ENCODE measurements around the gene ING3. TPM values are rescaled to one million over a fixed set of nuclear protein-coding genes. Genes with fewer than 3 reads are reported as not detected.

The ING3 gene
- total RNA-seq, 1 experiment from 2014 or later: 12.6 TPM

- no peaks in the 10 kb centered on the region for H3K27me3 Mint-ChIP-seq (ENCODE audit: low read depth)
- peaks cover 12% of the 10 kb centered on the region for H3K36me3 Mint-ChIP-seq
- H3K27ac Mint-ChIP-seq: peak overlapping the region; percentile 96
- TF ChIP-seq, protein P1, sequence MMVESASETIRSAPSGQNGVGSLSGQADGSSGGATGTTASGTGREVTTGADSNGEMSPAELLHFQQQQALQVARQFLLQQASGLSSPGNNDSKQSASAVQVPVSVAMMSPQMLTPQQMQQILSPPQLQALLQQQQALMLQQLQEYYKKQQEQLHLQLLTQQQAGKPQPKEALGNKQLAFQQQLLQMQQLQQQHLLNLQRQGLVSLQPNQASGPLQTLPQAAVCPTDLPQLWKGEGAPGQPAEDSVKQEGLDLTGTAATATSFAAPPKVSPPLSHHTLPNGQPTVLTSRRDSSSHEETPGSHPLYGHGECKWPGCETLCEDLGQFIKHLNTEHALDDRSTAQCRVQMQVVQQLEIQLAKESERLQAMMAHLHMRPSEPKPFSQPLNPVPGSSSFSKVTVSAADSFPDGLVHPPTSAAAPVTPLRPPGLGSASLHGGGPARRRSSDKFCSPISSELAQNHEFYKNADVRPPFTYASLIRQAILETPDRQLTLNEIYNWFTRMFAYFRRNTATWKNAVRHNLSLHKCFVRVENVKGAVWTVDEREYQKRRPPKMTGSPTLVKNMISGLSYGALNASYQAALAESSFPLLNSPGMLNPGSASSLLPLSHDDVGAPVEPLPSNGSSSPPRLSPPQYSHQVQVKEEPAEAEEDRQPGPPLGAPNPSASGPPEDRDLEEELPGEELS (CRISPR knock-in tag; IDR thresholded peaks at IDR 0.05): peak; percentile 58; the same call in 1 of the 2 replicates
- TF ChIP-seq ZNF232 (CRISPR knock-in tag; IDR thresholded peaks at IDR 0.05) (no peak), ZNF121 (CRISPR knock-in tag; IDR thresholded peaks at IDR 0.05) (no peak), SP1 (CRISPR knock-in tag; conservative IDR thresholded peaks at IDR 0.05) (0 out of 2 replicates have a peak, but pooled peaks have one; percentile 17)
- CTCF ChIA-PET: interaction anchor here (0.6 to 1.5 kb wide), 6 partner anchors 39 to 158 kb away, joined by 3 to 5 read pairs (median 4); partner anchors contain the start of gene CPED1
- no peaks in the 10 kb centered on the region for H3K9me3 Mint-ChIP-seq
- POLR2A ChIA-PET: interaction anchor here (0.6 to 0.7 kb wide), 16 partner anchors 7 to 1811 kb away, joined by 3 to 6 read pairs (median 4); no protein-coding TSS in a partner anchor
- H3K4me3 Mint-ChIP-seq: peak overlapping the region; percentile 73
- DNase-seq (ENCODE audit: low spot score): no peak
- H3K4me1 Mint-ChIP-seq: peaks cover 14% of the 10 kb centered on the region
- no peak for ATAC-seq
These were observed 509 bp upstream of the ING3 start for GRCh38 chr7:120949998-120950538.

DNA sequence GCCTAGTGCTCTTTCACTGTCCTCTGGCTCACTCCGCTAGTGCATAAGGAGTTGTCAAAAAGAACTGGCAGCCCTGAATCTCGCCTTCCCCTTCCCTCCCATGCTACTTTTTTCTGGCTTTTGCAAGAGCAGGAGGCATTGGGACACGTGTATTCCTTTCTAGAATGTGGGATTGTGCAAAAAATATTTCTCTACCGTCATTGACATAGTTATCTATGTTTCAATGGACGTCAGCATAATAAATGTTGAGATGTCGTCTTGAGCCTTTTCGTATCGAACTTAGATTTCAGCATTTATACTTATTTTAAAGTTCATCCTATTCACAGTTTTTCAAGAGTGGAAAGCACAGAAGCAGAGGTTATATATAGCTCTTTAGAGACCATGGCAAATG is 727 bp downstream of the ING3 start:
- Mint-ChIP-seq H3K27ac (peak overlapping the region; percentile 96), H3K4me3 (peak overlapping the region; percentile 73), H3K27me3 (ENCODE audit: low read depth) (no peaks in the 10 kb centered on the region), H3K36me3 (peaks cover 24% of the 10 kb centered on the region), H3K4me1 (peaks cover 14% of the 10 kb centered on the region), H3K9me3 (no peaks in the 10 kb centered on the region)
- ATAC-seq (no peak), DNase-seq (ENCODE audit: low spot score) (no peak)
- ChIA-PET POLR2A (interaction anchor here (0.9 to 1.0 kb wide), 3 partner anchors 9 to 159 kb away, joined by 3 read pairs; no protein-coding TSS in a partner anchor), CTCF (interaction anchor here (1.1 to 1.5 kb wide), 2 partner anchors 151 to 159 kb away, joined by 3 to 5 read pairs; no protein-coding TSS in a partner anchor)
- no peak for TF ChIP-seq GABPB1 (CRISPR knock-in tag; IDR thresholded peaks at IDR 0.05)
- TF ChIP-seq ZNF232 (CRISPR knock-in tag; IDR thresholded peaks at IDR 0.05): no peak
- TF ChIP-seq, protein P2, sequence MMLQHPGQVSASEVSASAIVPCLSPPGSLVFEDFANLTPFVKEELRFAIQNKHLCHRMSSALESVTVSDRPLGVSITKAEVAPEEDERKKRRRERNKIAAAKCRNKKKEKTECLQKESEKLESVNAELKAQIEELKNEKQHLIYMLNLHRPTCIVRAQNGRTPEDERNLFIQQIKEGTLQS (CRISPR knock-in tag; conservative IDR thresholded peaks at IDR 0.05): no peak
- TF ChIP-seq NFYB (CRISPR knock-in tag; conservative IDR thresholded peaks at IDR 0.05; ENCODE audit: low read depth): no peak
- no peak for TF ChIP-seq E2F4 (CRISPR knock-in tag; IDR thresholded peaks at IDR 0.05; ENCODE audit: borderline replicate concordance, low read depth)
- TF ChIP-seq CREM (CRISPR knock-in tag; IDR thresholded peaks at IDR 0.05): no peak
- TF ChIP-seq TEAD1 (CRISPR knock-in tag; IDR thresholded peaks at IDR 0.05): no peak
- no peak for TF ChIP-seq OVOL2 (CRISPR knock-in tag; IDR thresholded peaks at IDR 0.05; ENCODE audit: borderline replicate concordance)
- TF ChIP-seq MAX (CRISPR knock-in tag; IDR thresholded peaks at IDR 0.05): no peak
- TF ChIP-seq, protein P3, sequence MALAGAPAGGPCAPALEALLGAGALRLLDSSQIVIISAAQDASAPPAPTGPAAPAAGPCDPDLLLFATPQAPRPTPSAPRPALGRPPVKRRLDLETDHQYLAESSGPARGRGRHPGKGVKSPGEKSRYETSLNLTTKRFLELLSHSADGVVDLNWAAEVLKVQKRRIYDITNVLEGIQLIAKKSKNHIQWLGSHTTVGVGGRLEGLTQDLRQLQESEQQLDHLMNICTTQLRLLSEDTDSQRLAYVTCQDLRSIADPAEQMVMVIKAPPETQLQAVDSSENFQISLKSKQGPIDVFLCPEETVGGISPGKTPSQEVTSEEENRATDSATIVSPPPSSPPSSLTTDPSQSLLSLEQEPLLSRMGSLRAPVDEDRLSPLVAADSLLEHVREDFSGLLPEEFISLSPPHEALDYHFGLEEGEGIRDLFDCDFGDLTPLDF (CRISPR knock-in tag; IDR thresholded peaks at IDR 0.05): no peak
- TF ChIP-seq, protein P4, sequence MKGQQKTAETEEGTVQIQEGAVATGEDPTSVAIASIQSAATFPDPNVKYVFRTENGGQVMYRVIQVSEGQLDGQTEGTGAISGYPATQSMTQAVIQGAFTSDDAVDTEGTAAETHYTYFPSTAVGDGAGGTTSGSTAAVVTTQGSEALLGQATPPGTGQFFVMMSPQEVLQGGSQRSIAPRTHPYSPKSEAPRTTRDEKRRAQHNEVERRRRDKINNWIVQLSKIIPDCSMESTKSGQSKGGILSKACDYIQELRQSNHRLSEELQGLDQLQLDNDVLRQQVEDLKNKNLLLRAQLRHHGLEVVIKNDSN (CRISPR knock-in tag; IDR thresholded peaks at IDR 0.05): no peak
- no peak for TF ChIP-seq USF2 (CRISPR knock-in tag; IDR thresholded peaks at IDR 0.05)
- TF ChIP-seq, protein P5, sequence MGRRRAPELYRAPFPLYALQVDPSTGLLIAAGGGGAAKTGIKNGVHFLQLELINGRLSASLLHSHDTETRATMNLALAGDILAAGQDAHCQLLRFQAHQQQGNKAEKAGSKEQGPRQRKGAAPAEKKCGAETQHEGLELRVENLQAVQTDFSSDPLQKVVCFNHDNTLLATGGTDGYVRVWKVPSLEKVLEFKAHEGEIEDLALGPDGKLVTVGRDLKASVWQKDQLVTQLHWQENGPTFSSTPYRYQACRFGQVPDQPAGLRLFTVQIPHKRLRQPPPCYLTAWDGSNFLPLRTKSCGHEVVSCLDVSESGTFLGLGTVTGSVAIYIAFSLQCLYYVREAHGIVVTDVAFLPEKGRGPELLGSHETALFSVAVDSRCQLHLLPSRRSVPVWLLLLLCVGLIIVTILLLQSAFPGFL (CRISPR knock-in tag; IDR thresholded peaks at IDR 0.05; ENCODE audit: borderline replicate concordance): no peak
